H9 (cell line): ENCODE results near the gene ENTPD1. TPM values are rescaled to one million over a fixed set of nuclear protein-coding genes. Genes with fewer than 3 reads are reported as not detected.

ENCODE experiments used
- DNase-seq: peaks from one replicate; pipeline ENCODE4 v3.0.0-alpha.2; 2017
- H2AFZ ChIP-seq: one replicate; pipeline ENCODE4 v1.6.1; 2013; ENCODE audit warnings: mild to moderate bottlenecking, low read length, control low read depth, moderate library complexity
- H2AK5ac ChIP-seq: 2 replicates; pipeline ENCODE4 v1.6.1; 2013; ENCODE audit warnings: low read length, control low read depth, mixed read lengths; ENCODE audit not compliant: insufficient read length
- H2BK120ac ChIP-seq: one replicate; pipeline ENCODE4 v1.6.1; 2013; ENCODE audit warnings: low read depth, mild to moderate bottlenecking, low read length, control low read depth, inconsistent platforms; ENCODE audit not compliant: poor library complexity, severe bottlenecking
- H2BK12ac ChIP-seq: 2 replicates; pipeline ENCODE4 v1.6.1; 2013; ENCODE audit warnings: low read length, control low read depth, mixed read lengths, low read depth; ENCODE audit not compliant: insufficient read length
- H2BK15ac ChIP-seq: 2 replicates; pipeline ENCODE4 v1.6.1; 2013; ENCODE audit warnings: low read depth, low read length, control low read depth
- H2BK20ac ChIP-seq: one replicate; pipeline ENCODE4 v1.6.1; 2013; ENCODE audit warnings: low read depth, mild to moderate bottlenecking, low read length, control low read depth, inconsistent platforms; ENCODE audit not compliant: poor library complexity, severe bottlenecking
- H2BK5ac ChIP-seq: 2 replicates; pipeline ENCODE4 v1.6.1; 2013; ENCODE audit warnings: low read length, control low read depth, mixed read lengths; ENCODE audit not compliant: insufficient read length
- H3K14ac ChIP-seq: 2 replicates; pipeline ENCODE4 v1.6.1; 2013; ENCODE audit warnings: low read length, control low read depth; ENCODE audit not compliant: insufficient read depth
- H3K18ac ChIP-seq: 2 replicates; pipeline ENCODE4 v1.6.1; 2013; ENCODE audit warnings: low read depth, mild to moderate bottlenecking, mixed read lengths, low read length, control low read depth; ENCODE audit not compliant: insufficient read length
- H3K23ac ChIP-seq: 2 replicates; pipeline ENCODE4 v1.6.1; 2013; ENCODE audit warnings: low read length, control low read depth, mixed read lengths, low read depth; ENCODE audit not compliant: insufficient read length
- H3K23me2 ChIP-seq: 2 replicates; pipeline ENCODE4 v1.6.1; 2013; ENCODE audit warnings: low read depth, mild to moderate bottlenecking, mixed read lengths, low read length, control low read depth; ENCODE audit not compliant: insufficient read length, poor library complexity, severe bottlenecking
- H3K27ac ChIP-seq: 2 replicates; pipeline ENCODE4 v1.5.1; 2013; ENCODE audit warnings: low read length, control low read depth, mixed read lengths, low read depth; ENCODE audit not compliant: insufficient read length
- H3K27me3 ChIP-seq: 2 replicates; pipeline ENCODE4 v1.6.1; 2013; ENCODE audit warnings: low read length, control low read depth, inconsistent platforms; ENCODE audit not compliant: insufficient read depth
- H3K4ac ChIP-seq: 2 replicates; pipeline ENCODE4 v1.6.1; 2013; ENCODE audit warnings: low read depth, mild to moderate bottlenecking, control low read depth, inconsistent platforms, low read length, moderate library complexity
- H3K4me1 ChIP-seq: 2 replicates; pipeline ENCODE4 v1.6.1; 2013; ENCODE audit warnings: low read length, control low read depth, inconsistent platforms; ENCODE audit not compliant: insufficient read depth
- H3K4me2 ChIP-seq: 2 replicates; pipeline ENCODE4 v1.6.1; 2013; ENCODE audit warnings: low read length, control low read depth, mixed read lengths; ENCODE audit not compliant: insufficient read length, insufficient read depth
- H3K56ac ChIP-seq: 2 replicates; pipeline ENCODE4 v1.6.1; 2013; ENCODE audit warnings: low read depth, mild to moderate bottlenecking, mixed read lengths, low read length, control low read depth; ENCODE audit not compliant: insufficient read length
- H3K79me1 ChIP-seq: 2 replicates; pipeline ENCODE4 v1.6.1; 2013; ENCODE audit warnings: low read depth, mild to moderate bottlenecking, moderate library complexity, low read length, control low read depth, inconsistent platforms; ENCODE audit not compliant: insufficient read depth, poor library complexity, severe bottlenecking
- H3K79me2 ChIP-seq: 2 replicates; pipeline ENCODE4 v1.6.1; 2013; ENCODE audit warnings: low read length, control low read depth, inconsistent platforms; ENCODE audit not compliant: insufficient read depth
- H3K9ac ChIP-seq: 2 replicates; pipeline ENCODE4 v1.6.1; 2013; ENCODE audit warnings: low read length, control low read depth, mixed read lengths; ENCODE audit not compliant: insufficient read length; ENCODE audit errors: extremely low read depth
- H3K9me3 ChIP-seq: one replicate; pipeline ENCODE4 v1.6.1; 2013; ENCODE audit warnings: low read depth, low read length, inconsistent platforms; ENCODE audit not compliant: control insufficient read depth
- H3T11ph ChIP-seq: one replicate; pipeline ENCODE4 v1.6.1; 2013; ENCODE audit warnings: mild to moderate bottlenecking, low read length, control low read depth, inconsistent platforms
- H4K20me1 ChIP-seq: one replicate; pipeline ENCODE4 v1.6.1; 2013; ENCODE audit not compliant: control insufficient read depth, insufficient read length, insufficient read depth
- H4K5ac ChIP-seq: 2 replicates; pipeline ENCODE4 v1.6.1; 2013; ENCODE audit warnings: low read depth, mild to moderate bottlenecking, mixed read lengths, low read length, control low read depth; ENCODE audit not compliant: insufficient read length
- H4K8ac ChIP-seq: replicated peaks from 2 replicates; pipeline ENCODE4 v1.6.1; 2013; ENCODE audit warnings: low read length, control low read depth, mixed read lengths, low read depth; ENCODE audit not compliant: insufficient read length
- H4K91ac ChIP-seq: 2 replicates; pipeline ENCODE4 v1.6.1; 2013; ENCODE audit warnings: low read depth, mild to moderate bottlenecking, moderate library complexity, mixed read lengths, low read length, control low read depth; ENCODE audit not compliant: insufficient read length
- H3K27ac Mint-ChIP-seq, 3 experiments: 2 replicates in 2 of 3; 3 replicates in 1 of 3; pipeline ENCODE4 v1.8.0; 2020 to 2021; ENCODE audit warnings: mixed read lengths in 3 of 3, mild to moderate bottlenecking in 1 of 3, moderate library complexity in 1 of 3
- H3K27me3 Mint-ChIP-seq: 2 replicates; pipeline ENCODE4 v1.8.0; 2021; ENCODE audit warnings: low read depth, mild to moderate bottlenecking, moderate library complexity, mixed read lengths
- H3K36me3 Mint-ChIP-seq, 3 experiments: 2 replicates in 2 of 3; 3 replicates in 1 of 3; pipeline ENCODE4 v1.8.0; 2020 to 2021; ENCODE audit warnings: low read depth in 3 of 3, mixed read lengths in 3 of 3; ENCODE audit not compliant: insufficient read depth in 1 of 3
- H3K4me1 Mint-ChIP-seq, 2 experiments: 2 replicates each; pipeline ENCODE4 v1.8.0; 2020; ENCODE audit warnings: mixed read lengths in 2 of 2
- H3K4me3 Mint-ChIP-seq, 2 experiments: 2 replicates in 1 of 2; 3 replicates in 1 of 2; pipeline ENCODE4 v1.8.0; 2020 to 2021; ENCODE audit warnings: mild to moderate bottlenecking in 2 of 2, mixed read lengths in 2 of 2, moderate library complexity in 1 of 2
- H3K9me3 Mint-ChIP-seq, 2 experiments: 2 replicates in 1 of 2; 3 replicates in 1 of 2; pipeline ENCODE4 v1.8.0; 2020; ENCODE audit warnings: mild to moderate bottlenecking in 2 of 2, mixed read lengths in 2 of 2, moderate library complexity in 1 of 2
- total RNA-seq: library from RNA; stranded (reverse); gene quantifications from 2 replicates; pipeline ENCODE4 v1.2.1, GENCODE V29; 2021
- TF ChIP-seq, protein P1 (sequence below): fragments of 200-600 bp; sonication (generic); conservative IDR thresholded peaks from 3 replicates; pipeline ENCODE4 v1.8.0; 2021; ENCODE audit warnings: antibody characterized with exemption, mild to moderate bottlenecking

ENTPD1 gene
- total RNA-seq, 1 experiment from 2014 or later, result 1.9 TPM

DNA sequence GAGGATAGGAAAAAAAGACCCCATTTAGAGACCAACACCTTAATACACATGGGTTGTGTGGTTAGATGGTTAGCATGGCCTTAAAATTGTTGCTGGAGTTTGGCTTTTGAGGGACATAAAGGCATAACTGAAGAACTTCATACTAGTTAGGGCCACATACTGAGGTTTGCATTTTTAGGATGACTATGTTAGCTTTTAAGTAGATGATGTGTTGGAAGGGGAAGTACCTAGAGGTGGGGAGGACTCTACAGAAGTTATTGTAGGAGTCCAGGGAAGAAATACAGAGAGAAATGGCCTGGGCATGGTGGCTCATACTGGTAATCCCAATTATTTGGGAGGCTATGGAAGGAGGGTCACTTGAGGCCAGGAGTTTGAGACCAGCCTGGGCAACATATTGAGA, 40.5 kb downstream of the ENTPD1 start:
- H2BK120ac ChIP-seq, result no peak overlapping the region
- no peak overlapping the region for H4K91ac ChIP-seq
- H2BK5ac ChIP-seq, result no peak overlapping the region
- no peak overlapping the region for H3K27ac ChIP-seq
- H3K23me2 ChIP-seq, result no peaks in the 10 kb centered on the region
- H3T11ph ChIP-seq, result no peak overlapping the region
- no peaks in the 10 kb centered on the region for H4K20me1 ChIP-seq
- H3K56ac ChIP-seq, result no peak overlapping the region
- no peak overlapping the region for H3K14ac ChIP-seq
- H3K23ac ChIP-seq, result no peak overlapping the region
- no peak overlapping the region for H2AK5ac ChIP-seq
- no peaks in the 10 kb centered on the region for H3K4me1 ChIP-seq
- TF ChIP-seq, protein P1, sequence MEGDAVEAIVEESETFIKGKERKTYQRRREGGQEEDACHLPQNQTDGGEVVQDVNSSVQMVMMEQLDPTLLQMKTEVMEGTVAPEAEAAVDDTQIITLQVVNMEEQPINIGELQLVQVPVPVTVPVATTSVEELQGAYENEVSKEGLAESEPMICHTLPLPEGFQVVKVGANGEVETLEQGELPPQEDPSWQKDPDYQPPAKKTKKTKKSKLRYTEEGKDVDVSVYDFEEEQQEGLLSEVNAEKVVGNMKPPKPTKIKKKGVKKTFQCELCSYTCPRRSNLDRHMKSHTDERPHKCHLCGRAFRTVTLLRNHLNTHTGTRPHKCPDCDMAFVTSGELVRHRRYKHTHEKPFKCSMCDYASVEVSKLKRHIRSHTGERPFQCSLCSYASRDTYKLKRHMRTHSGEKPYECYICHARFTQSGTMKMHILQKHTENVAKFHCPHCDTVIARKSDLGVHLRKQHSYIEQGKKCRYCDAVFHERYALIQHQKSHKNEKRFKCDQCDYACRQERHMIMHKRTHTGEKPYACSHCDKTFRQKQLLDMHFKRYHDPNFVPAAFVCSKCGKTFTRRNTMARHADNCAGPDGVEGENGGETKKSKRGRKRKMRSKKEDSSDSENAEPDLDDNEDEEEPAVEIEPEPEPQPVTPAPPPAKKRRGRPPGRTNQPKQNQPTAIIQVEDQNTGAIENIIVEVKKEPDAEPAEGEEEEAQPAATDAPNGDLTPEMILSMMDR, result no peak
- no peak overlapping the region for H2BK12ac ChIP-seq
- H3K27me3 ChIP-seq, result no peaks in the 10 kb centered on the region
- H3K4ac ChIP-seq, result no peak overlapping the region
- DNase-seq, result no peak
- no peaks in the 10 kb centered on the region for H3K79me2 ChIP-seq
- H2BK20ac ChIP-seq, result no peak overlapping the region
- H4K8ac ChIP-seq, result no peak overlapping the region
- no peak overlapping the region for H3K18ac ChIP-seq
- H3K9me3 ChIP-seq, result no peaks in the 10 kb centered on the region
- H3K4me1 Mint-ChIP-seq, result no peaks in the 10 kb centered on the region
- H3K27me3 Mint-ChIP-seq, result no peaks in the 10 kb centered on the region
- H2AFZ ChIP-seq, result no peak overlapping the region
- H3K79me1 ChIP-seq, result no peaks in the 10 kb centered on the region
- H3K36me3 Mint-ChIP-seq, result peaks cover 11 to 17% (median 14%) of the 10 kb centered on the region in 3 experiments
- no peak overlapping the region for H4K5ac ChIP-seq
- peaks cover 17 to 23% of the 10 kb centered on the region in 2 experiments for H3K9me3 Mint-ChIP-seq
- no peak overlapping the region for H3K9ac ChIP-seq
- no peak overlapping the region for H3K4me3 Mint-ChIP-seq
- no peak overlapping the region for H3K4me2 ChIP-seq
- no peak overlapping the region for H2BK15ac ChIP-seq
- H3K27ac Mint-ChIP-seq, result no peak overlapping the region
